ENCODE results near the gene ATXN2.
A peak's percentile ranks its signal among the peaks of the same experiment; 100 is the strongest.
"Not testable (repeated sequence)": the region's sequence is repeated elsewhere in the genome, so short reads cannot be mapped to it uniquely, and the experiment has no call there.

The ATXN2 gene

DNA sequence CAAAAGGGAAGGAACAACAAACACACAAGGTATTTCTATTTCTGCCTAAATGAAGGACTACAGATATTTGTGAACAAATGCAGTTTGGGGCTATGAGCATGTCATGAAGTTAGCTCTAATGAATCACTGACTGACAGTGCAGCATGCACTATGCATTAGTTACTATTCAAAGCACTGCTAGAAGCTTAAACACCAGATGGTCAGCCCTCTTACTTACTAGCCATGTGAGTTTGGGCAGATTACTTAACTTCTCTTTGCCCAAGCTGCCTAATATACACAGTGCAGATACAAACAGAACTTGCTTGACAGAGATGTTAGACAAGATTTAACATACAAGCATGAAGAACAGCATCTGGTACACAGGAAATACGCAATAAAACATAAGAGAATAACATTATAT is 96.0 kb downstream of the ATXN2 start:
- no peak for DNase-seq (ENCODE audit: low read depth)

DNA sequence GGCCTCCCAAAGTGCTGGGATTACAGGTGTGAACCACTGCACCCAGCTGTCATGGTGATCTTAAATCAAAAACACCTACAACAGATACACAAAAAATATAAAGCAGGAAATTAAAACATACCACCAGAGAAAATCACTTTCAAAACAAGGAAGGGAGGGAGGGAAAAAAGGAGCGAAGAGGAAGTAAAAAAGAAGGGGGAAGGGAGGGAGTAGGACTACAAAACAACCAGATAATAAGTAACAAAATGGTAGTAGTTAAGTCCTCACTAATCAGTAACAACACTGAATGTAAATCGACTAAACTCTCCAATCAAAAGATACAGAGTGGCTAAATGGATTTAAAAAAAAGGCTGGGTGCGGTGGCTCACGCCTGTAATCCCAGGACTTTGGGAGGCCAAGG is 104.4 kb downstream of the ATXN2 start:
- no peak for DNase-seq (ENCODE audit: low read depth)

DNA sequence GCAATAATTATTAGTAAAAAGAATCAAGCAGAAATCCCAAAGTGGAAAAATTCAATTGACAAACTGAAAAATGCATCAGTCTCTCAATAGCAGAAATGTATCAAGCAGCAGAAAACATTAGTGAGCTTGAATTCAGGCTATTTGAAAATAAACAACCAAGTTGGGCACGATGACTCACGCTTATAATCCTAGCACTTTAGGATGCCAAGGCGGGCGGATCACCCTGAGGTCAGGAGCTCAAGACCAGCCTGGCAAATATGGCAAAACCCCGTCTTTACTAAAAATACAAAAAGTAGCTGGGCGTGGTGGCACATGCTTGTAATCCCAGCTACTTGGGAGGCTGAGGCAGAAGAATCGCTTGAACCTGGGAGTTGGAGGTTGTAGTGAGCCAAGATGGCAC is 106.1 kb downstream of the ATXN2 start:
- DNase-seq (ENCODE audit: low read depth), result peak; percentile 24

DNA sequence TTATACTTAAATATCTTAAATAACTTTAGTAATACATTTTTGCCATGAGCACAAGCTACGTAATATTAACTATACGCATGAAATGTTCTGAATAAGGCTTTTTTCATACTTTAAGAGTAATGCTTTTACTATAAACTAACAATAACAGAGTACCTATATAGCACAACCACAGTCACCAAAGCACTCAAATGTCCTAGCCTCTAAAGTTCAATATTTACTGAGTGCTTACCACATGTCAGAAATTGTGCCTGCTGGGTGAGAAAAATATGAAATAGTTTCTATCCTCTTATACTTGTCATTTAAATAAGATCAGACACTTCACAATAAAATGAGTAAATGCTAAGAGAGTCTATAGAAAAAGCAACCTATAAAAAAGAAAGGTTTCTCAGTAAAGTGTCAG is 110.3 kb downstream of the ATXN2 start:
- DNase-seq (ENCODE audit: low read depth), result no peak

DNA sequence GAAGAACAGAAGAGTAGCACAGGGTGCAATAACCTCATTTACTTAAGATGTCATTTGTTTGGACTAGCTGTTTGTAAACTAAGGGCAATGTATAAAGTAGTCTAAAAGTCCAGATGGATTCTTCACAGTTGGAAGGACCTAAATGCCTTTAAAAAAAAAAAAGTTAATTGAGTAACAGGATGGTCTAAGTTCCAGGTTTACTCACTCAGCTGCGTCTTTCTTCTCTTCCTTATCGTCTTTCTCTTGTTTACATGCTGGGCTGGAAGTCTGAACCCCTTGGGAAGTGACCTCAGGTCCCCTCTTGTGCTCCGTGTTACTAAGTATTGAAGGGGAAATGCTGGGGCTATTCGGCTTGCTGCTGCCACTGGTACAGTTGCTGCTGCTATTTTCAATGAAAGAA is 110.8 kb downstream of the ATXN2 start:
- no peak for DNase-seq (ENCODE audit: low read depth)

DNA sequence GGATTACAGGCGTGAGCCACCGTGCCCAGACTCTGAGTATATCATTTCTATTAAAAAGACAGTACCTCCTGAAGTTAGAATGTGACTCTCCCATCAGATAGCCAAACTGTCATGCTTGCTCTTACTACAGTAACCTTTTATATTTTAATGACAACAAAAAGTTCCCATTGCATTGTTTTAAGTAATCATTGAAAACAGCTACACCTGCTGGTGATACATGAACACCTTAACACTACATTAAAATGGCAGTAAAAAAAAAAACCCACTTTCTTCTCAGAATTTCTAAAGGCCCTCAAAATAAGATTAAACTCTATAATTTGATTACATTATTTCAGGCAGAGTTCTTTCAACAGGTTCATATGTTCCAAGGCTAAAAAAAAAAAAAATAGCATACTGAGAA is 116.7 kb downstream of the ATXN2 start:
- DNase-seq (ENCODE audit: low read depth), result no peak

DNA sequence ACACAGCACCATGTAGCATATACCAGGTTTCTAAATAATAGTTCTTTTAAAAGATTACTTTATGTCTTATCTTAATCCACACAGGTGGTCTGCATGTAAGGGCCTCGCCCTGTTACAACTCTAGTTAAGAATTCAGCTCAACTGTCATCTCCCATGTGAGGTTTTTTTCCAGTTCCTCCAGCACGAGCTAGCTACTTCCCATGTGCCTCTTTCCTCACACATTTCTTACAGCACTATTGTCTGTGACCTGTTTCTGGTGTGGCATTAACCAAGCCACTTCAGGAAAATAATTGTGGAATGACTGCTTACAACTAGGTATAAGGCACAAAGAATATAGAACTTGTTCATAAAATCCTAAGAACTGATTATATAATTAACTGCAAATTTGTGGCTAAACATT is 127.9 kb downstream of the ATXN2 start:
- DNase-seq (ENCODE audit: low read depth), result no peak

DNA sequence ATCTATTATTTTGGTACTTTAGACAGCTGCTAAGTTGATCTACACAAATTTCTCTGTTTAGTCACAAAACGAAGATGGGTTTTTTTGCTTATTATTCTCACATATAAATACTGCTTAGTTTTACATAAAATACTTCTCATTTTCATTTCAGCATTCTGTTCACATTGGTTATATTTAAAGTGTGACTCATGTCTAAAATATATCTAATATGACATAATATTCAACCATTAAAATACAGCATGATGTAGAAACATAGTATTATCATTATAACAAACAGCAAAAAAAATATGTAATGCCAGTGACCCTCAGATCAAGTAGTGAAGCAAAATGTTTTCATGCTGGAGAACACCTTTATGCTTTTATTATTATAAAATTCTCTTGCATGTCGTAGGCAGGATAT is 129.7 kb downstream of the ATXN2 start:
- no peak for DNase-seq (ENCODE audit: low read depth)

DNA sequence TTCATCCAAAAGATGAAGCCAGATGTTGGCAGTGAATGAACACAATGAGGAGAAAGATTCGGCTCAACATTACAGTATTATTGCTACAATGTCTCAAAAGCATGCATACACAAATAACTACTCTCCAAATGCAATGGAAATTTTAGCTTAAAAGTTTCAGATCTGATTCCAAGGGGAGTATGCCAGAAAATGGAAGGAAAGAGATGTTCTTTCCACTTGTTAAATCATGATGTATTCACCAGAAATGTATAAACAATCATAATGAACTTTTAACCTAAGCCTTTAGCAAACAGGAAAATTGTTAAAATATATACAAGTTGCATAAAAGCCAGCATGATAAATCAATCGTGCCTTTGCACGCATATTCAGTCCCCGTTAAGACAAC is 131.3 kb downstream of the ATXN2 start:
- DNase-seq (ENCODE audit: low read depth), result no peak

DNA sequence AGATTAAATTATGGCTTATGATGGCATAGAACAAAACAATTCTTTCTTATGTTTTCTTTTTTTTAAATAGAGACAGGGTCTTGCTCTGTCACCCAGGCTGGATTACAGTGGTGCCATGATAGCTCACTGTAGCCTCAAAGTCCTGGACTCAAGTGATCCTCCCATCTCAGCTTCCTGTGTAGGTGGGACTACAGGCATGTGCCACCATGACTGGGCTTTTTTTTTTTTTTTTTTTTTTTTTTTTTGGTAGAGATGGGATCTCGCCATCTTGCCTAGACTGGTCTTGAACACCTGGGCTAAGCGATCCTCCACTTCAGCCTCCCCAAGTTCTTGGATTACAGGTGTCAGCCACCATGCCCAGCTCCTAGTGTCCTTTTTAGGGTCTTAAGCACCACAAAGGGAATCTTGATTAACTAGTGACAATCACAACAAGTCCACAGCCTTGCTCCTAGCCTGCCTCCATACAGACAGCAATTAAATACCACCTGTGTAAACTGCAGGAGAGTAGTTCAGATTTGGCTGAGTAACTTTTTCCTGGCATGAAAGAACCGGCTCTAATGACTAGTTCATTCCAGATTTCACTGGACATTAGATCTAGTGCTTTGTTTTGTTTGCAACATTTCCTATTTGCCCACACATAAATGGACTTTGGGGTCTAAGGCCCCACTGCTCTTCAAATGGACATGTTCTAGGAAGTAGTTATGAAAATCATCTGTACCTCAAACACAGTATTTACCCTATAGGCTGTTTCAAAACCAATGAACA is 131.8 kb downstream of the ATXN2 start:
- peak; percentile 40 for DNase-seq (ENCODE audit: low read depth)

DNA sequence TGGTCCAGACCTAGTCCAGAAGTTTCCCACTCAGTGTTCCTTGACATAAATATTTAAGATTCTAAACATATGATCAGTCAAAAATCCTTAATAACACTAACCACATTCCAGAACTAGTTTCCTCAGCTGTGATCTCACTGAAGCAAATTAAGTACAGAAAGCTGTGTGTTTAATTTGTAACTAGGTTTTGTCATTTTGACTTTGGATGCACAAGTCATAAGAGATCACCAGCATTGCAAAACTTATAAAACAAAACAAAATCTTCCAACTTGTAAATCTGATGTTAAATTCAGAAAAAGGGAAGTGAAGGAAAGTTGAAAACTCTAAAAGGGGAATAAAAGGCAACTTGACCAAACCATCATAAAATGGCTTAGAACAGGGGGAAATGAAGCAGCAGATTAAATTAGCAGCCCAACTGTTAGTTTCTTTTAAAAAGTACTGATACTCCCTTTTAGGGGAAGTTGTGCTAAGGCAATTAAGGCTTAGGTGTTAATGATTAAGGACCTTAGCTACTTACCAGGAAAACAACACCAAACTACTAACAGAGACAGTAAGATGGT is 136.8 kb downstream of the ATXN2 start:
- no peak for DNase-seq (ENCODE audit: low read depth)

DNA sequence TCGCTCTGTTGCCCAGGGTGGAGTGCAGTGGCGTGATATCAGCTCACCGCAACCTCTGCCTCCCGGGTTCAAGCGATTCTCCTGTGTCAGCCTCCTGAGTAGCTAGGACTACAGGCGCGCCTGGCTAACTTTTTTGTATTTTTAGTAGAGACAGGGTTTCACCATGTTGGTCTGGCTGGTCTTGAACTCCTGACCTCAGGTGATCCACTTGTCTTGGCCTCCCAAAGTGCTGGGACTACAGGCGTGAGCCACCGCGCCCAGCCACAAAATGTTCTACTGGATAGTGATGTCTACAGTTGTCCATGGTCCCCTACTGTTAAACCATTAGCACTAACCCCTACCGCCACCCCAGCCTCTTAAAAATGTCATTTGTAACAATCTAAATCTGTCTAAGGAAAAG is 139.0 kb downstream of the ATXN2 start:
- not testable (repeated sequence) for DNase-seq (ENCODE audit: low read depth)

DNA sequence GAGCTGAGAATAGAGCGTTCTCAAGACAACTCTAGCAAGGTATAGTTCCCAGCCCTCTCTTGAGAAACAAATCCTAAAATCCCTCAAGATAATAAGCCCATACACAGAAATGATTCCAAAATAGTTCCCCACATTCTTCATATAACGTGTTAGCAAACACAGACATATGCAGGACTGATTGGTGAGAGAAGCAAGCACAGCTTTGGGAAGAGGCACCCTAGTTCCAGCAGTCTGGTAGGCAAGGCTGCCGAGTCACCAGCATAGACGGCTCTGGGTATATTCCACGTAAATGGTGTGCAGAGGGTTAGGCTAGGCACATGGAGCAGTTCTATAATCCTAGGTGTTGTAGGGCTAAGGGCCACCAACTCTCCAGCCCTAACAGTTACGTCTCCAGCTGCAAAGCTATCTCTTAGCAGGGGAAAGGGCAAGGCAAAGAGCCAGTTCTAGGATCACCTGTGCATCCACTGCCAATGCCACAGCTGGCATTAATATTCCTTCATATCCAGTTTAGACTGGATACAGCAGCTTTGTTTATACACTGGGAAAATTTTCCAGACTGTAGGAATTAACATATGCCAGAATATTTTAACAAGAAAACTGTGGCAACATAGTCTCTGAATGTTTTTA is 140.5 kb downstream of the ATXN2 start:
- no peak for DNase-seq (ENCODE audit: low read depth)

DNA sequence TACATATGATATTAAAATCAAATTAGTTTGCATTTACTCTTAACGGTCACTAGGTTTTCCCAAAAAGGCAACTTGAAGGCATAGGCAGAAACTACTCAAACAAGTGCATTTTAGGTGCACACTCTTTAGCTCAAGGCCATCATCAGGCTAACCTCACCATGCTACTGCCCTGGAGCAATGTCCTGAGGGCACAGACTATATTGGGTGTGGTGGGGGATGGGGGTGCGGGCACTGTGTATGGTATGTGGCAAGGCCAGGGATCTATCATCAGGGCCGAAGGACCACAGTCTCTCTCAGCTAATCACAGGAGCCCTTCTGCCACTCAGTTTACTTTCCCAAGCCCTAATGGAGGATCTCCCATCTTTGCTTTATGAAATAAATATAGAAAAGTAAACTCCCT is 141.5 kb downstream of the ATXN2 start:
- DNase-seq (ENCODE audit: low read depth), result no peak

DNA sequence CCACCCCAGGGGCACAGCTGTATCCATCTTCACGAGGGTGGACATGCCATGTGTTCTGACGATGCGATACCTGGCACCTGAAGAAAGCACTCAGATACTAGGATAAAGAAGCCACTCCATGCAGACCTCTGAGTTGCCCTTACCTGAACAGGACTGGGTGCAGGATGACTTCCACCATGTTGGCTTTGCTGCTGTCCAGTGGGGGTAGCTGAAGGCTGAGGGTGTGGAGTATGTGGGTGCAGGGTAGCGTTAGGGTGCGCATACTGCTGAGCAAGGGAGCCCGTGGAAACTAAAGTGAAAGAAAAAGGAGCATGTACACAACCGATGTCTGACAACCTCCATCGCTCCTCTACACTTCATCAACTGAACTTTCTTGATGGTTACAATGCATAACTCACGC is 142.0 kb downstream of the ATXN2 start:
- no peak for DNase-seq (ENCODE audit: low read depth)

DNA sequence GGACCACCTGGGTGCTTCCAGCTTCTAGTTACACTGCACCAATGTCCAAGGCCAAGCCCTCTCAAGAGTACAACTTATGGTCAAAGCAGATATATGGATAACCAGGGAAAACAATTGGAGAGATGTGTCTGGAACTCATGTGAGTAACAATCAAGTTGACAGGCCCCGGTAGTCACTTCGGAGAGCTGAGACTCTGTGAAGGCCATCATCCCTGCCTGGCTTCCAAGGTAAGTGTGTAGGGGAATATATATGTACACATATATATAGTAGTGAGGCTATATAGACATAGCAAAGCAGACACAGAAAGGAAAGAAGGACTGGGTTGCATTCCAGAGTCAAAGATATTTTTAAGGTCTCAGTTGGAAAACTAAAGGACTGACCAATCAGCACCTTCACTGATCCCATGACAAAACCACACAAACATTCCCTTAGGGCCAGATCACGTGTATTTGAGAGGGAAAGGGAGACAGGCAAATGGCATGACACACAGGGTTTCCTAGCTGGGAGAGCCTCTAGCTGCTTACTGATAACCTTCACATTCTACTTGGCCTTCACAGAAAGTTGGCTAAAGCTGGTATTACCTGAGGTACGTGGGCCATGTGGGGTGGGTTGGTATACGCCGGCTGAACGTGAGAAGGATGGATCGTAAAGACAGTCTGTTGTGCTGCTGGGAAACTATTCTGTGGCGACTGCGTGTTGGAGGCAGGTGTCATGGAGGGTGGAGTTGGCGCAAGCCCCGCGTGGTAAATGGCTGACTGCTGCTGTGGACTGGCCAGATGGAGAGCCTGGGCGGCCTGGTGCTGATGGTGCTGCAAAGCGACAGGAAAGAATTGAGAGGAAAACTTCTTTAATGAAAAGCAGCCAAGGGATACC is 143.4 kb downstream of the ATXN2 start:
- DNase-seq (ENCODE audit: low read depth), result peak; percentile 65

DNA sequence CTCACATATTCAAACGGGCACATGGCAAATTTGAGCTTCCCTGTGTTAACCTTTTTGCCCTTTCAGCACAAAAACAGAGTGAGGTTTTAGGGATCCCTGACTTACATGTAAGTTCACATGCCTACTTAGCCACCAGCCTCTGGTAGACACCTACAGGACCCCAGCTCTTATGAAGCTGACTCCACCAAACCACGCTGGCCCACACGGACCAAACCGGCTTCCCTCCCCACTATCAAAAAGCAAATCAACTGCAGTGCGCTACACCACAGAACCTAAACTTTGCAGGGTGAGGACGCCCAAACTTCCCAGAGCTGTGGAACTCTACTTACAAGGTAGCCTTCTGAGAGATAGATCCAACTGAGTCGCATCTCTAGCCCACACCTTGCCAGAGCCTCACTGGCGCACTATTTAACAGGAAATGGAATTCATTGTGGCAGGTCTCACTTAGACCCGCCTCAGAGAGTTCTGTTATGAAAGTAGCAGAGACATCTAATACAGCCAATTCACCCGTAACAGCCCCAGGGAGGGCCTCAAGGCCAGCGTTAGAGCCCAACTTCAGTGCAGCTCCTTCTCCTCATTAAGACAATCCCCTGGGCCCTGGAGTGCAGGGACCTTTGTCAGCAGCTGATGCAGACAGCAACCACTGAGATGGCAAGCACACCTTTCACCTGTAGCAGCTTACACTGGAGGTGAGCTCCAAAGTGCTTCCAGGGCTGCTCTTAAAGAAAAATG is 144.2 kb downstream of the ATXN2 start:
- no peak for DNase-seq (ENCODE audit: low read depth)

DNA sequence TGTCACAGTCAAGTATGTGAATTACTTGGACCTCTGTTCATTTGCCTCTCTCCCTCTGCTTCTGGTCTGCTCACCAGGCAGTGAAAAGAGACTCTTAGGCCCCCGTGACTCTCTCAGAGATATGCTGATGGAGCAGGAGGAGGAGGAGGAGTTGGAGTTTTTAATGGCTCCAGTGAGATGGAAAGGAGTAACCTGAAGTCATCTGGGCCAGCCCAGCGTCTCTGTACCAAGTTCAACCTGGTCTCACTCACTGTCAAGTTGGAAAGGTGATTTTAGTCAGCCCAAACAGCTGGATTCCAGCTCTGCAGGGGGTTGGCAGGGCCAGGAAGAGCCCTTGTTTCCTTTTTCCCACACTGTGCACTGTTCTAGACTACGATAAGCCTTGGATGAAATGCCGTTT is 144.8 kb downstream of the ATXN2 start:
- no peak for DNase-seq (ENCODE audit: low read depth)

DNA sequence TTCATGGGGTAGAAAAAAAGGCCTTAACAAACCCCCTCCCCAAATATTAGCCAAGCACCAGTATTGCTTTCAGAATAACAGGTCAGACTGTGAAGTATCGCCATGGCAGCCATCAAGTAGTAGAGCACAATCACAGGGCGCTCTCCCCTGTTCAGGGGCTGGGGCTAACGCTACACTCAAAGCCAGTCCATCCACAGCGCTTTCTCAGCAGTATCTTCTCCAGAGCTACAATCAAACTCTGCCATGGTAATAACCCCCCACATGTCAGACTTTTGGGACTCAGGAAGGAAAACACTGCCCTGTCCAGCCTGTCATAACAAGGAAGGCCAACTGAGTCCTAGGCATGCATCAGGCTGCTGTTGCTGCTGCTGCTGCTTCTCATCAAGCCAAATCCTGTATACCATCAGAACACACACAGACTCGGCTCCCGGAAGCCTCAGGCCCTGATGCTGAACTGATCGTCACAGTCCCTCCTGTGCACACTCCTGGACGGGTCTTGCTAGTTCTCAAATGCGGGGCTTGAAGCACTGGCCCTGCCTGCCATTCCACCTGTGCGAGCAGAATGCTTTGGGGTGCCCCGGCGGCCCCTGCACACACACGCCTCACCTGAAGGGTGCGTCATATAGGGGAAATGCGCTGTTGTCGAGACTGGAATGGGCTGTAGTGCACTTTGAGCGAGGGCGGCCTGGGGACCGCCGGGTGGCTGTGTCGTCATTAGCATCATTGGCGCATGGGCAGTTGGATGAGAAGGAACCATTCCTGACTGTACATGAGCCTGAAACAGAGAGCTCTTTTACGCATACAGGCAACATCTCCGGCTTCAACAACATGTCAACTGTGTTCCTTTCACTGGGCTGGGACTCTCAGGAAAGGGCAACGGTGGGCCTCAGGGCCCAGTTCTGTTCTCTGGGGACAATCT is 145.8 kb downstream of the ATXN2 start:
- no peak for DNase-seq (ENCODE audit: low read depth)

DNA sequence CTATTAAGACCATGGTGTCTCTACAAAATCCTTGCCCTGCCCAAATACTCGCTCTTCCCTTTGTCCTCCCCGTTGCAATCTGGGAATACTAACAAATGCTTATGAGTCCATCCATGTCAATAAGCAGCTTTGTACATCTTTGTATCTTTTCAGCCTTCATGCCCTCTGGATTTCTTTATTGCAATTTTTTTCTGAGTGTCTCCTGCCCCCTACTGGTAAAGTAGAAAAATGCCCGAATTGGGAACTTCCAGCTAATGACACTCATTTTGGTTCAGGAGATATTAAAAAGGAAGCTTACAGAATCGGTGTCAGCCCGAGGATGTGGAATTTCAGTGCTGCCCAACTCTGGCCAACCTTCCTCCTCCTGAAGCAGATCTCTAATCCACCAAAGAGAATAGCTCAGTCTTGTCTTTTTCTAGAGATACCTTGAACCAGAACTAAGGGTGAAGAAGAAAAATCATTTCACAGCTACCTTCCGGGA is 147.4 kb downstream of the ATXN2 start:
- no peak for DNase-seq (ENCODE audit: low read depth)

DNA sequence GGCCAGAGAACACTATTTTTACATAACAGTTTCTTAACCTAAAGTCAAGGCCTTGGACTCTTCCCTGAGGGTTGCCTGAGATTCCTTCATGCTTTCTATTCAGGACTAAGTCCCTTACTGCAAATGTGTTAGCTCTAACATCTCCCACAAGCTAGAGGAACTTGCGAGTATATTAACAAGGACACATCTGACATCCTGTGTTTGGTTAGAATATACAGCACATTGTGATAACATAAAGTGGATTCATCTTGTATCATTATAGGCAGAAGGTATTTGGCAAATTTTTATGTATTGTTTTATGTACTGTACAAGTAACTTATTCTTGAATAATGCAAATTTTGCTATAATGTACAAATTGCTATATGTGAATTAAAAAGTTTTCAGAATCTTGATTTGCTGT is 147.9 kb downstream of the ATXN2 start:
- DNase-seq (ENCODE audit: low read depth), result no peak
